HCEC 1CT (cell line): Measurements from ENCODE around the gene TRIO.
"Not testable (repeated sequence)": the region's sequence is repeated elsewhere in the genome, so short reads cannot be mapped to it uniquely, and the experiment has no call there.

ENCODE experiments used
- DNase-seq: peaks from one replicate; pipeline ENCODE4 v3.0.0-alpha.2; 2017

TRIO gene

DNA sequence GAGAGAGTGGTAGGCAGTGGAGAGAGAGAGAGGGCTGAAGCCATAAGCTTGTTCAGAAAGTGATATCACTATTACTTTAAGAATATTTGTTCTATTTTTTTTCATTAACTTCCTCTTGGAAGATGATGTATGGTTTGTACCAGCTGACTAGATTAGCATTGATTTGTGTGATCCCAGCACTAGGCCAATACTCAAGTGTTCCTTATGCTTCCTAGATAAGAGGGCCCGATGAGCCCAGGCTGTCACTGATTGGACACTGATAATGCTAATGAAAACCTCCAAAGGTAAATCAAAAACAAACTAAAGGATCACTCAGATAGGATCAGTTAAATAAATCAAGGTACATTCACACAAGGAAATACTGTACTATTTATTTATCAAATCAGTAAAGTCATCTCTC lies 385.8 kb downstream of the TRIO start:
- no peak for DNase-seq

DNA sequence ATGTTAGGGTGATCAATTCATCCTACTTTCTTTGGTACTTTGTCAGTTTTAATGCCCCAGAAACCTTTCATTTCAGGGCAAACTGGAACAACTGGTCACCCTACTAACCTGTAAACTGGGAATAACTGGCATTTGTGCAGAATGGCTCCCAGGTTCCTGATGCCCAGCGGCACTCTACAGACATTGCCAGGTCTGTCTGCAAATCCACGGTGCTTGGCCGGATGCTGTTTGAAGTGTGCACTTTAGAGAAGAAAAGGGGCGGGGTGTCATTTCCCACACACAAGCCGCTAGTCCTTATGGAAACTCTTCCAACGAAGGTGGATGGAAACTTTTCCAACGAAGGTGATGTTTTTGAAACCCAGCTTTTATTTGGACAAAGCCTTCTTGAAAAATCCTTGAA lies 388.5 kb downstream of the TRIO start:
- no peak for DNase-seq

DNA sequence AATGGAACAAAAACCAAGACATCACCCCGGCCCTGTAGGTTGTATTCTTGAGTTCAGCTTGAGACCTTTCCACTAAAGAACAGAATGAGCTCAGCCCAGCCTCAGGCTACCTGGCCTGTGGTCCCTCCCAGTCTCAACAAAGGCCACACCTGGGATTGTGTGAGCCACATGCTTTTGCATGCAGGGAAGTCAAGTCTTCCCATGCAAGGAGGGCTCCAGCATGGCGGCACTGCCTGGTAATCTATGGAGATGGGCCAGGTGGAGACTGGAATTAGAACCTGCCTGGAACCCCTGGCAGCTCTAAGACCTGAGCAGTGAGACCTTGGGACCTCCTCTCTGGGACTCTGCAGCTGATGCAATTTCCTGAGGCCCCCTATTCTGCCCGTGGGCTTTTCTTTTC lies 389.0 kb downstream of the TRIO start:
- DNase-seq: no peak

DNA sequence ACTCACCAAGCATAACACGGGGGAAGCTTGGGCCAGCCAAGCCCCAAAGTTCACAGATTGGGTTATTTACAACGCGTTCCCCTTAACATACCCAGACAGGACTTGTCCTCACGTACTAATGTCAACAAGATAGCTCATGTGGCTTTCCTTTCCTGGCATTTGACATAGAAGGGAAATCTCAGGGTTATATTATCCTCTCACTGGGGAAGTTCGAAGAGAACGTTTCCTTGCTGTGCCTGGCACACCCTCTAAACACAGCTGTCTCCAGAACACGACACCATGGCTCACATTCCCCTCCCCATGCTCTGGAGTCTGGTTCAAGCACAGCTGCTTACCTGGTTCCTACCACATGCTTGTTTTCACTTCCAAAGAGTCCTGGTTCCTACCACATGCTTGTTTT lies 391.6 kb downstream of the TRIO start:
- no peak for DNase-seq

DNA sequence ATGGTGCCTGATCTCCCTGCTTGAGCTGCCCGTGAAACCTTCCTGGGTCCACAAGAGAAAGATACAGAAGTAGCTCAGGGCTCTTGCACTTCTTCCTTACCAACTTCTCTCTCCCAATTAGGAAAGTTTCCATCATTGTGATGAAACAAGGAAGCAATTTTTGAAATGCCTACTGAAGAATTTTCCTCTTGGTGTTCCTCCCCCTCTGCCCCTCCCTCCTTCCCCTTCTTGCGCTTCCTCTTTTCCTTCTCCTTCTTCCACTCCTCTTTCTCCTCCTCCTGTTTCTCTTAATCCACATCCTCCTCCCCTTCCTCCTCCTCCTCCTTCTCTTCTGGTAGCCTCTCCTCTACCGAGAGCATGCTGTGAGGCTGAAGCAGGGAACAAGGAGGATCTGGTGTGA lies 402.2 kb downstream of the TRIO start:
- DNase-seq: no peak

DNA sequence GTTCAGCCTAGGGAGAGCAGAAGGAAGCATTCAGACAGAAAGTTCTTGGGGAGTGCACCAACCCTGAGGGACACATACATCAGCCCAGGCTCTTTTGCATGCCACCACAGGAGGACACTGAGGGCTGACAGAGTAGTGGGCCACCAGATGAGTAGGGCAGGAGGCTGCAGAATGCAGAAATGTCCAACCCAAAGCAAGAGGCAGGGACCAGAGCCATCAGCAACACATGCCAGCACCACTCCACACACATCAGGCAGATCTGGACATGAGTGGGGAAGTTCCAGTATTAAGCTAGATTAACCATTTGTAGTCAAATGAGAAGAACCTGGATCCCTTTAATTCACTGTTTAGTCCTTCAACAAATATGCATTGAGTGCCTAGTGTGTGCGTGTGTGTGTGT lies 402.7 kb downstream of the TRIO start:
- no peak for DNase-seq

- DNase-seq: no peak
These were observed 404.5 kb downstream of the TRIO start for GRCh38 chr5:14547666-14548065.

- no peak for DNase-seq
These were observed 408.1 kb downstream of the TRIO start for GRCh38 chr5:14551211-14551610.

- no peak for DNase-seq
These were observed 408.9 kb downstream of the TRIO start for GRCh38 chr5:14552017-14552416.

DNA sequence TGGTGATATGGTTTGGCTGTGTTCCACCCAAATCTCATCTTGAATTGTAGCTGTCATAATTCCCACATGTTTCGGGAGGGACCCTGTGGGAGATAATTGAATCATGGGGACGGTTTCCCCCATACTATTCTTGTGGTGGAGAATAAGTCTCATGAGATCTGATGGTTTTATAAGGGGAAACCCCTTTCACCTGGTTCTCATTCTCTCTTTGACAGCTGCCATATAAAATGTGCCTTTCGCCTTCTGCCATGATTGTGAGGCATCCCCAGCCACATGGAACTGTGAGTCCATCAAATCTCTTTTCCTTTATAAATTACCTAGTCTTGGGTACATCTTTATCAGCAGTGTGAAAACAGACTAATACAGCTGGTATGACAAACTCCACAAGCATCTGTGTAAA lies 411.1 kb downstream of the TRIO start:
- DNase-seq: not testable (repeated sequence)

GRCh38 chr5:14556015-14556414 lies 412.9 kb downstream of the TRIO start:
- DNase-seq: no peak

DNA sequence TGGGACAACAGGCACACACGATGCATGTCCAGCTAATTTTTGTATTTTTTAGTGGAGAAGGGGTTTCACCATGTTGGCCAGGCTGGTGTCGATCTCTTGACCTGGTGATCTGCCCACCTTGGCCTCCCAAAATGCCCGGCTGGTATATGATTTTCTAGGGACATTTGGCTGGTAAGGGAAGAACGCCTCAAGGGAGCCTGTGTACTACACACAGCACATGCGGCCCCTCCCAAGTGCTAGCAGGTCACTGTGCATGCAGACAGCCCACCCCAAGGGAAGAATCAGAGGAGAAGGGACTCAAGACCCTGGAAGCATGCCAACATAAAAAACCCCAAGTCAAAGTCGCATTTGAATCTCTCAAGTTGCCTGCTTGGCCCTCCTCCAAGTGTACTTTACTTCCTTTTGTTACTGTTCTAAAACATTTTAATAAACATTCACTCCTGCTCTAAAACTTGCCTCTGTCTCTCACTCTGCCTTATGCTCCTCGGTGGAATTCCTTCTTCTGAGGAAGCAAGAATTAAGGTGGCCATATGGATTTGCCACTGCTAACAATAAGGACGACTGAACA lies 414.1 kb downstream of the TRIO start:
- no peak for DNase-seq

DNA sequence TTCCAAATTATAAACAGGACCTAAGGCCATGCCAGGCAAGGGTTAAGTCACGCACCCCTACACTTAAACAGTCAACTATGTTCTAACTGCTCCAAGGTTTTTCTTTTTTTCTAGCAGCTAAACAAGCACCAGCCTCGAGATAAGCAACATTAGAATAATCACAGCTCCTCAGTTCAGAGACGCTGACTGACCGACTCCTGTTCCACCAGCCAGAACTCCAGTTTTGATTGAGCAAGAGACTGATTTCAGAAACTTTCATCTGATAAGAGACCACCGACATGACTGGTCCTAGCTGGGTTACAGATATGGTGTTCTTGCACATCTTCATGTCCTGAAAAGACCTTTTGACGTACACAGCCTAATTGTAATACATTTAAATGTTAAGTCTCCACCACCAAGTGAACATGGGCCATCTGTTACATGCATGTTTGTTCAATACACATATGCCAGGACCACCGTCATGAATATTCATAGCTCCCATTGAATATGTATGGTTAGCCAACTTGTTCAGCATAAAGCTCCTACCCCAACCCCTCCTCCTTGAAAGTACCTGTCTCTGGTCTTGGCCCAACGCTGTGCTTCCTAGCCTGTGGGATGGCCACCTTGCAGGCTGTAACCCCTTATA lies 414.8 kb downstream of the TRIO start:
- no peak for DNase-seq
